ENCODE results near the gene SLC9A1.

- TF ChIP-seq CTCF (conservative IDR thresholded peaks at IDR 0.05; ENCODE audit: low read length) (no peak), EZH2phosphoT487 (IDR thresholded peaks at IDR 0.05; ENCODE audit: borderline replicate concordance, low read depth, low read length) (no peak)
These were observed 62.0 kb downstream of the SLC9A1 start for GRCh38 chr1:27092888-27093287.

Measured in OCI-LY7 (cell line).